OCI-LY1 (cell line): ENCODE measurements around the gene RNF182.

ENCODE experiments used
- H2AFZ ChIP-seq: fragments of 200-600 bp; sonication (generic), shearing (Covaris generic); 2 replicates; pipeline ENCODE4 v1.6.0; 2014; ENCODE audit warnings: antibody characterized with exemption, mild to moderate bottlenecking, low read length
- H3F3A ChIP-seq: fragments of 200-600 bp; sonication (generic), shearing (Covaris generic); 2 replicates; pipeline ENCODE4 v1.6.0; 2014; ENCODE audit warnings: mild to moderate bottlenecking, antibody characterized with exemption, low read length, moderate library complexity; ENCODE audit not compliant: insufficient read depth
- H3K27ac ChIP-seq: fragments of 200-600 bp; sonication (generic); 2 replicates; pipeline ENCODE4 v1.5.1; 2014; ENCODE audit warnings: low read length, mixed run types, mild to moderate bottlenecking, low read depth; ENCODE audit not compliant: poor library complexity, severe bottlenecking
- H3K27me3 ChIP-seq: fragments of 200-600 bp; sonication (generic); 2 replicates; pipeline ENCODE4 v1.6.0; 2014; ENCODE audit warnings: antibody characterized with exemption, mild to moderate bottlenecking, low read length, moderate library complexity; ENCODE audit not compliant: insufficient read depth
- H3K36me3 ChIP-seq: fragments of 200-600 bp; sonication (generic); 2 replicates; pipeline ENCODE4 v1.6.1; 2014; ENCODE audit warnings: mild to moderate bottlenecking, antibody characterized with exemption, low read length, moderate library complexity, mixed read lengths; ENCODE audit not compliant: insufficient read depth
- H3K4me1 ChIP-seq: fragments of 200-600 bp; sonication (generic); 2 replicates; pipeline ENCODE4 v1.5.1; 2014; ENCODE audit warnings: mild to moderate bottlenecking, low read length, moderate library complexity; ENCODE audit not compliant: insufficient read depth, severe bottlenecking
- H3K4me2 ChIP-seq: fragments of 200-600 bp; sonication (generic), shearing (Covaris generic); 2 replicates; pipeline ENCODE4 v1.6.1; 2014; ENCODE audit warnings: low read length
- H3K4me3 ChIP-seq: fragments of 200-600 bp; sonication (generic); 2 replicates; pipeline ENCODE4 v1.5.1; 2014; ENCODE audit warnings: low read length, low read depth, mild to moderate bottlenecking, mixed read lengths; ENCODE audit not compliant: poor library complexity, severe bottlenecking
- H3K79me2 ChIP-seq: fragments of 200-600 bp; shearing (Covaris generic); 2 replicates; pipeline ENCODE4 v1.6.1; 2016; ENCODE audit warnings: mixed run types, low read length, mixed read lengths; ENCODE audit not compliant: insufficient read depth
- H3K9ac ChIP-seq: fragments of 200-600 bp; sonication (generic), shearing (Covaris generic); 2 replicates; pipeline ENCODE4 v1.6.1; 2014; ENCODE audit warnings: mild to moderate bottlenecking, low read length, mixed read lengths
- H3K9me2 ChIP-seq: fragments of 200-600 bp; sonication (generic), shearing (Covaris generic); 2 replicates; pipeline ENCODE4 v1.6.1; 2014; ENCODE audit warnings: low read depth, mild to moderate bottlenecking, low read length, mixed read lengths
- H3K9me3 ChIP-seq: fragments of 200-600 bp; shearing (Covaris generic); 2 replicates; pipeline ENCODE4 v1.6.1; 2014; ENCODE audit warnings: low read length, mixed read lengths
- H4K20me1 ChIP-seq: fragments of 200-600 bp; sonication (generic), shearing (Covaris generic); 2 replicates; pipeline ENCODE4 v1.6.0; 2016; ENCODE audit warnings: mild to moderate bottlenecking, low read length; ENCODE audit not compliant: insufficient read depth
- CTCF ChIP-seq: fragments of 200-600 bp; sonication (generic), shearing (Covaris generic); IDR thresholded peaks from 2 replicates; pipeline ENCODE4 v1.5.1; 2017; ENCODE audit warnings: mild to moderate bottlenecking, antibody characterized with exemption, low read length, moderate library complexity, mixed read lengths
- EZH2 ChIP-seq: fragments of 200-600 bp; sonication (generic), shearing (Covaris generic); IDR thresholded peaks from 2 replicates; pipeline ENCODE4 v1.8.0; 2017; ENCODE audit warnings: borderline replicate concordance, mixed run types, mild to moderate bottlenecking, antibody characterized with exemption, low read length, moderate library complexity, mixed read lengths

The RNF182 gene

GRCh38 chr6:13989496-13990144 is 64.9 kb downstream of the RNF182 start:
- Histone ChIP-seq H3F3A (no peaks in the 10 kb centered on the region), H3K27ac (no peak overlapping the region), H3K4me3 (no peak overlapping the region), H2AFZ (no peak overlapping the region), H3K36me3 (no peaks in the 10 kb centered on the region), H3K79me2 (no peaks in the 10 kb centered on the region), H3K9me3 (no peaks in the 10 kb centered on the region), H3K9me2 (no peaks in the 10 kb centered on the region), H3K27me3 (0 out of 2 replicates have a peak, but pooled peaks cover 5% of the 10 kb centered on the region), H3K4me1 (no peaks in the 10 kb centered on the region), H4K20me1 (no peaks in the 10 kb centered on the region), H3K4me2 (no peak overlapping the region), H3K9ac (no peak overlapping the region)
- no peak for TF ChIP-seq CTCF
- no peak for TF ChIP-seq EZH2

GRCh38 chr6:13990796-13991195 is 66.0 kb downstream of the RNF182 start:
- H2AFZ ChIP-seq, result no peak overlapping the region
- no peak overlapping the region for H3K9ac ChIP-seq
- no peak overlapping the region for H3K4me3 ChIP-seq
- no peaks in the 10 kb centered on the region for H3F3A ChIP-seq
- no peak overlapping the region for H3K4me2 ChIP-seq
- no peaks in the 10 kb centered on the region for H3K9me2 ChIP-seq
- TF ChIP-seq EZH2 (no peak), CTCF (no peak)
- H4K20me1 ChIP-seq, result no peaks in the 10 kb centered on the region
- no peaks in the 10 kb centered on the region for H3K9me3 ChIP-seq
- no peaks in the 10 kb centered on the region for H3K4me1 ChIP-seq
- H3K79me2 ChIP-seq, result no peaks in the 10 kb centered on the region
- no peak overlapping the region for H3K27ac ChIP-seq
- no peaks in the 10 kb centered on the region for H3K36me3 ChIP-seq
- 0 out of 2 replicates have a peak, but pooled peaks cover 5% of the 10 kb centered on the region for H3K27me3 ChIP-seq

DNA sequence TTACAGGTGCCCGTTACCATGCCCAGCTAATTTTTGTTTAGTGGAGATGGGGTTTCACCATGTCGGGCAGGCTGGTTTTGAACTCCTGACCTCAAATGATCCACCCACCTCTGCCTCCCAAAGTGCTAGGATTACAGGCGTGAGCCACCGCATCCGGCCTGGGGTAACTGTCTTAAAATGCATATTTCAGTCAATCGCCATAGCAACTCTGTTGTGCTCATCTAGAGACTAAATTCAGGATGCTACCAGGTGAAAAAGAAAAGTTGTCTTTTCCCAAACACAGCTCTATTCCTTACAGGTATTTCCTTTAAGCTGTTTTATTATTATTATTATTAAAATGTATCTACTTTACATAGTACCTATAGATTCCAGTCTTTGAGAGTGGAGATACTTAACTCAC is 66.6 kb downstream of the RNF182 start:
- Histone ChIP-seq H3K79me2 (no peaks in the 10 kb centered on the region), H3K4me2 (no peak overlapping the region), H4K20me1 (no peaks in the 10 kb centered on the region), H2AFZ (no peak overlapping the region), H3K9me3 (no peaks in the 10 kb centered on the region), H3K27me3 (0 out of 2 replicates have a peak, but pooled peaks cover 5% of the 10 kb centered on the region), H3K4me1 (no peaks in the 10 kb centered on the region), H3K9ac (no peak overlapping the region), H3K4me3 (no peak overlapping the region), H3F3A (no peaks in the 10 kb centered on the region), H3K9me2 (no peaks in the 10 kb centered on the region), H3K36me3 (no peaks in the 10 kb centered on the region), H3K27ac (no peak overlapping the region)
- TF ChIP-seq EZH2 (no peak), CTCF (no peak)
